MCF 10A (cell line): ENCODE results near the gene PTPN2. TPM values are rescaled to one million over a fixed set of nuclear protein-coding genes. Genes with fewer than 3 reads are reported as not detected.

ENCODE experiments used
- BruUV-seq: library from RNA; stranded (reverse); fragments of 400-500 nt; replicated peaks from 2 replicates; lab custom pipeline; 2021; lab: Mats Ljungman, UMichigan
- CTCF ChIA-PET: fragments of 300-600 bp; sonication (Branson Sonifier 250); formaldehyde crosslinking; extraction: SDS; loops from one replicate; lab custom pipeline; 2021; ENCODE audit warnings: antibody characterized with exemption, inconsistent platforms; lab: Yijun Ruan, JAX
- POLR2A ChIA-PET: fragments of 300-600, 350-650 bp; sonication (Branson Sonifier 250); formaldehyde crosslinking; extraction: SDS; loops from one replicate; lab custom pipeline; 2020; ENCODE audit warnings: antibody characterized with exemption, inconsistent platforms; lab: Yijun Ruan, JAX
- DNase-seq: peaks from one replicate; pipeline ENCODE4 v3.0.0-alpha.2; 2018; ENCODE audit not compliant: unreplicated experiment
- H3K27ac Mint-ChIP-seq: one replicate; pipeline ENCODE4 v1.8.0; 2022; ENCODE audit warnings: mild to moderate bottlenecking, low read depth, mixed read lengths; ENCODE audit not compliant: unreplicated experiment
- H3K27me3 Mint-ChIP-seq: one replicate; pipeline ENCODE4 v1.8.0; 2022; ENCODE audit warnings: mixed read lengths; ENCODE audit not compliant: insufficient read depth, unreplicated experiment
- H3K36me3 Mint-ChIP-seq: one replicate; pipeline ENCODE4 v1.8.0; 2022; ENCODE audit warnings: mild to moderate bottlenecking, moderate library complexity, mixed read lengths; ENCODE audit not compliant: insufficient read depth, unreplicated experiment
- H3K4me1 Mint-ChIP-seq: one replicate; pipeline ENCODE4 v1.8.0; 2022; ENCODE audit warnings: mixed read lengths; ENCODE audit not compliant: insufficient read depth, unreplicated experiment
- H3K4me3 Mint-ChIP-seq: one replicate; pipeline ENCODE4 v1.8.0; 2022; ENCODE audit warnings: mild to moderate bottlenecking, moderate library complexity, mixed read lengths; ENCODE audit not compliant: unreplicated experiment
- H3K9me3 Mint-ChIP-seq: one replicate; pipeline ENCODE4 v1.8.0; 2022; ENCODE audit warnings: mixed read lengths; ENCODE audit not compliant: unreplicated experiment
- CTCF ChIP-seq: fragments of 200-600 bp; IDR thresholded peaks from one replicate; pipeline ENCODE4 v1.8.0; 2022; ENCODE audit warnings: antibody characterized with exemption, mild to moderate bottlenecking; ENCODE audit not compliant: unreplicated experiment
- intact Hi-C: fragments of 100-400 bp; cut with micrococcal nuclease; formaldehyde crosslinking; loops from 2 replicates; pipeline ENCODE4 v1.14.1; 2022
- total RNA-seq: library from RNA; stranded (reverse); gene quantifications from 2 replicates; pipeline ENCODE4 v1.2.3, GENCODE V29; 2022

The PTPN2 gene
- total RNA-seq, 1 experiment from 2014 or later = 75.2 TPM

GRCh38 chr18:12872408-12872807 is 11.6 kb downstream of the PTPN2 start:
- no peaks in the 10 kb centered on the region for H3K27me3 Mint-ChIP-seq
- H3K9me3 Mint-ChIP-seq = no peaks in the 10 kb centered on the region
- no peak overlapping the region for H3K4me3 Mint-ChIP-seq
- no peak for DNase-seq
- H3K4me1 Mint-ChIP-seq = peaks cover 6% of the 10 kb centered on the region
- TF ChIP-seq CTCF = no peak
- no peak overlapping the region for H3K27ac Mint-ChIP-seq
- H3K36me3 Mint-ChIP-seq = peaks cover 2% of the 10 kb centered on the region
- BruUV-seq = no TSS peak
- intact Hi-C loops = no loop called here
- ChIA-PET CTCF (interaction anchor here (0.6 kb wide), 1 partner anchor 39 kb away, joined by 3 read pairs; no protein-coding TSS in a partner anchor), POLR2A (interaction anchor here (1.4 kb wide), 1 partner anchor 11 kb away, joined by 5 read pairs; the partner anchor contains the start of gene PTPN2)

GRCh38 chr18:12868576-12868975 is 15.5 kb downstream of the PTPN2 start:
- peaks cover 9% of the 10 kb centered on the region for H3K36me3 Mint-ChIP-seq

GRCh38 chr18:12867441-12868123 is 16.5 kb downstream of the PTPN2 start:
- POLR2A ChIA-PET = interaction anchor here (0.6 to 1.6 kb wide), 4 partner anchors 14 to 57 kb away, joined by 3 to 5 read pairs (median 3); partner anchors contain the start of gene PTPN2
- Mint-ChIP-seq H3K27ac (no peak overlapping the region), H3K4me3 (no peak overlapping the region), H3K4me1 (peaks cover 24% of the 10 kb centered on the region), H3K36me3 (peaks cover 9% of the 10 kb centered on the region), H3K27me3 (no peaks in the 10 kb centered on the region), H3K9me3 (no peaks in the 10 kb centered on the region)
- no TSS peak for BruUV-seq
- no peak for TF ChIP-seq CTCF
- no peak for DNase-seq
- CTCF ChIA-PET = interaction anchor here (0.7 to 1.0 kb wide), 2 partner anchors 12 to 14 kb away, joined by 4 to 6 read pairs; no protein-coding TSS in a partner anchor
- intact Hi-C loops = no loop called here

More at GRCh38 chr18:12868576-12868975, 15.5 kb downstream of the PTPN2 start:
- no peak overlapping the region for H3K27ac Mint-ChIP-seq
- CTCF ChIA-PET = interaction anchor here (0.7 to 1.0 kb wide), 2 partner anchors 13 kb away, joined by 4 to 6 read pairs; no protein-coding TSS in a partner anchor
- H3K9me3 Mint-ChIP-seq = no peaks in the 10 kb centered on the region
- H3K4me1 Mint-ChIP-seq = peaks cover 14% of the 10 kb centered on the region
- no TSS peak for BruUV-seq
- no peak overlapping the region for H3K4me3 Mint-ChIP-seq
- POLR2A ChIA-PET = interaction anchor here (0.5 to 1.6 kb wide), 3 partner anchors 13 to 491 kb away, joined by 3 to 5 read pairs (median 3); no protein-coding TSS in a partner anchor
- TF ChIP-seq CTCF = no peak
- H3K27me3 Mint-ChIP-seq = no peaks in the 10 kb centered on the region
- intact Hi-C loops = no loop called here
- DNase-seq = no peak

- Mint-ChIP-seq H3K27ac (no peak overlapping the region), H3K27me3 (no peaks in the 10 kb centered on the region), H3K4me3 (no peak overlapping the region), H3K9me3 (no peaks in the 10 kb centered on the region), H3K4me1 (peaks cover 36% of the 10 kb centered on the region), H3K36me3 (peaks cover 9% of the 10 kb centered on the region)
- ChIA-PET POLR2A (interaction anchor here (0.6 to 5.4 kb wide), 7 partner anchors 10 to 137 kb away, joined by 3 to 54 read pairs (median 5); partner anchors contain the start of gene PTPN2), CTCF (interaction anchor here (0.6 to 1.0 kb wide), 6 partner anchors 12 to 858 kb away, joined by 3 to 6 read pairs (median 4); no protein-coding TSS in a partner anchor)
- no peak for TF ChIP-seq CTCF
- intact Hi-C loops = no loop called here
- DNase-seq = no peak
- no TSS peak for BruUV-seq
These were observed 20.3 kb downstream of the PTPN2 start for GRCh38 chr18:12863687-12864216.
